SK-N-MC (cell line): ENCODE measurements around the gene NOXO1.

Source experiments
- EZH2 ChIP-seq: fragments of 200-600 bp; sonication (generic); IDR thresholded peaks from one replicate; pipeline ENCODE4 v1.6.1; 2017; ENCODE audit warnings: antibody characterized with exemption
- POLR2AphosphoS5 ChIP-seq: IDR thresholded peaks from 2 replicates; pipeline ENCODE4 v1.6.1; 2012; ENCODE audit warnings: mild to moderate bottlenecking, low read depth, low read length, borderline replicate concordance

DNA sequence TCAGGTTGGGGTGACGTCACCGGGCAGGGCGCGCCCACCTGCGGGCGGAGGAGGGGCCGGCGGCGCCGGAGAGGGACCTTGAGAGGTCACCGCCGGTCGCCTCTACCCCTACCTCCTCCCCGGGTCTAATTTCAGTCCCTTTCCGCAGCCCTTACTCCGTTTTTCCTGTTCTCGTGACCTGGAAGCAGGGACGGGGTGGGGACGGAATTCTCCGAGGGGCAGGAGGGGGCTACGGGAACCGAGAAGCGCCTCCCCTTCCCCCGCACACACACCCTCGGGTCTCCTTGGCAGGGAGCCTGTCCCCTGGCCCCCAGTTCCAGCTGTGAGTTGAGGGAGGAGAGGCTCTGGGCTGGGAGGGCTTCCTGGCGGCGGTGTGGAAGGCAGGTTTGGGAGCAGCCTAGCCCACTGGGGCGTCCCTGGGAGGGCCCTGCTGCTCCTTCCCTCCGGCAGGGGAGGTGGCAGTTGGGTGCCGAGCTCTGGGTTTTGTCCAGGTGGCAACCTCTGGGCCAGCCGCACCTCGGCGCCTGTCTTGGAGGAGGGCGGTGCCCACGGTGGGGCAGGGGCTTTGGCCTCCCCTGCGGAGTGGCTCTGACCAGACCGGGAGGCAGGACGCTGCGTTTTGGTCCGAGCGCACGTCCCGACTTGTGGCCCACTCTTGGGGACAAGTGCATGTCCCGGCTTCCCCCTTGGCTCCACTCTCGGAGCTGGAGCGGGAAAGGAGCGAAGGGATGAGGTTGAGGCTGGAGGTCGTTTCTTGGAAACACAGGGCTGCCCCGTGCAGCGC lies 9.3 kb upstream of the NOXO1 start:
- no peak for TF ChIP-seq POLR2AphosphoS5
- TF ChIP-seq EZH2, result no peak
